Bronchial epithelial cell (primary cell): ENCODE data around the gene SEMA5B. TPM values are rescaled to one million over a fixed set of nuclear protein-coding genes. Genes with fewer than 3 reads are reported as not detected.

Experiments used
- DNase-seq: peaks from one replicate; pipeline ENCODE4 v3.0.0-alpha.2; 2010; ENCODE audit warnings: low read depth
- FAIRE-seq: peaks from 2 replicates; lab custom pipeline; 2011; peaks lifted over from hg19 to GRCh38; lab: Jason Lieb, UNC
- H3K27me3 ChIP-seq: 2 replicates; pipeline ENCODE4 v1.5.1; 2011; ENCODE audit warnings: low read length; ENCODE audit not compliant: control insufficient read depth, insufficient read depth
- H3K36me3 ChIP-seq: 2 replicates; pipeline ENCODE4 v1.5.1; 2011; ENCODE audit warnings: low read length; ENCODE audit not compliant: control insufficient read depth, insufficient read depth
- H3K4me3 ChIP-seq: 2 replicates; pipeline ENCODE4 v1.5.1; 2011; ENCODE audit warnings: mild to moderate bottlenecking, low read depth, low read length, control low read depth
- CTCF ChIP-seq: IDR thresholded peaks from 2 replicates; pipeline ENCODE4 v1.5.1; 2011; ENCODE audit warnings: mild to moderate bottlenecking, moderate library complexity, low read length, control low read depth, inconsistent platforms; ENCODE audit not compliant: insufficient read depth, severe bottlenecking
- total RNA-seq: library from RNA; depleted of rRNA; stranded (reverse); fragments of >200 nt; gene quantifications from 2 replicates; pipeline ENCODE4 v1.2.1, GENCODE V29; 2014

SEMA5B gene
- total RNA-seq, 1 donor from 2014 or later = under 0.01 TPM

GRCh38 chr3:122893754-122894668 lies 133.6 kb downstream of the SEMA5B start:
- Histone ChIP-seq H3K27me3 (no peaks in the 10 kb centered on the region), H3K36me3 (no peaks in the 10 kb centered on the region), H3K4me3 (no peak overlapping the region)
- no peak for FAIRE-seq
- TF ChIP-seq CTCF = no peak
- peak; percentile 74 for DNase-seq

- no peak for TF ChIP-seq CTCF
- DNase-seq (peak; percentile 91), FAIRE-seq (no peak)
- H3K27me3 ChIP-seq = no peaks in the 10 kb centered on the region
- H3K4me3 ChIP-seq = no peak overlapping the region
- no peaks in the 10 kb centered on the region for H3K36me3 ChIP-seq
Measured at GRCh38 chr3:122893282-122893681, 134.3 kb downstream of the SEMA5B start.

- FAIRE-seq = no peak
Measured at GRCh38 chr3:122892118-122892960, 135.2 kb downstream of the SEMA5B start.

GRCh38 chr3:122890720-122891220 lies 136.8 kb downstream of the SEMA5B start:
- Histone ChIP-seq H3K4me3 (no peak overlapping the region), H3K36me3 (no peaks in the 10 kb centered on the region), H3K27me3 (no peaks in the 10 kb centered on the region)
- no peak for TF ChIP-seq CTCF
- DNase-seq (no peak), FAIRE-seq (no peak)

More at GRCh38 chr3:122892118-122892960, 135.2 kb downstream of the SEMA5B start:
- no peaks in the 10 kb centered on the region for H3K36me3 ChIP-seq
- H3K27me3 ChIP-seq = no peaks in the 10 kb centered on the region
- no peak for TF ChIP-seq CTCF
- no peak overlapping the region for H3K4me3 ChIP-seq
- no peak for DNase-seq

GRCh38 chr3:122890077-122890719 lies 137.4 kb downstream of the SEMA5B start:
- Histone ChIP-seq H3K36me3 (no peaks in the 10 kb centered on the region), H3K4me3 (no peak overlapping the region), H3K27me3 (no peaks in the 10 kb centered on the region)
- FAIRE-seq (no peak), DNase-seq (peak; percentile 99)
- no peak for TF ChIP-seq CTCF
